MM.1S (cell line): ENCODE measurements around the gene FAM9A.

Source experiments
- DNase-seq: peaks from one replicate; pipeline ENCODE4 v3.0.0-alpha.2; 2015
- H2AFZ ChIP-seq: fragments of 300-600 bp; sonication (generic); 2 replicates; pipeline ENCODE4 v1.6.0; 2016; ENCODE audit warnings: antibody characterized with exemption, low read length
- H3F3A ChIP-seq: fragments of 300-600 bp; sonication (generic); 2 replicates; pipeline ENCODE4 v1.6.1; 2016; ENCODE audit warnings: mild to moderate bottlenecking, antibody characterized with exemption, low read length, moderate library complexity, mixed read lengths; ENCODE audit not compliant: insufficient read depth
- H3K27ac ChIP-seq: fragments of 300-600 bp; sonication (generic); 2 replicates; pipeline ENCODE4 v1.5.1; 2016; ENCODE audit warnings: mild to moderate bottlenecking, low read length
- H3K27me3 ChIP-seq: fragments of 300-600 bp; sonication (generic); replicated peaks from 2 replicates; pipeline ENCODE4 v1.6.0; 2016; ENCODE audit warnings: low read length; ENCODE audit not compliant: insufficient read depth
- H3K36me3 ChIP-seq: fragments of 300-600 bp; sonication (generic); replicated peaks from 2 replicates; pipeline ENCODE4 v1.6.1; 2016; ENCODE audit warnings: mild to moderate bottlenecking, low read length, mixed read lengths; ENCODE audit not compliant: insufficient read depth
- H3K4me1 ChIP-seq: fragments of 300-600 bp; sonication (generic); 2 replicates; pipeline ENCODE4 v1.6.1; 2016; ENCODE audit warnings: low read length, mixed read lengths
- H3K4me2 ChIP-seq: fragments of 300-600 bp; sonication (generic); 2 replicates; pipeline ENCODE4 v1.6.0; 2016; ENCODE audit warnings: low read depth, low read length
- H3K4me3 ChIP-seq: fragments of 300-600 bp; sonication (generic); 2 replicates; pipeline ENCODE4 v1.5.1; 2016; ENCODE audit warnings: low read length, mixed read lengths
- H3K79me2 ChIP-seq: fragments of 300-600 bp; sonication (generic); 2 replicates; pipeline ENCODE4 v1.6.1; 2016; ENCODE audit warnings: mixed run types, low read length, mixed read lengths
- H3K9ac ChIP-seq: fragments of 300-600 bp; sonication (generic); 2 replicates; pipeline ENCODE4 v1.6.1; 2016; ENCODE audit warnings: low read length, mixed read lengths
- H3K9me2 ChIP-seq: fragments of 300-600 bp; sonication (generic); replicated peaks from 2 replicates; pipeline ENCODE4 v1.6.1; 2016; ENCODE audit warnings: mild to moderate bottlenecking, low read length, mixed read lengths; ENCODE audit not compliant: insufficient read depth
- H3K9me3 ChIP-seq: fragments of 300-600 bp; sonication (generic); replicated peaks from 2 replicates; pipeline ENCODE4 v1.6.1; 2016; ENCODE audit warnings: mild to moderate bottlenecking, low read length, mixed read lengths; ENCODE audit not compliant: insufficient read depth
- H4K20me1 ChIP-seq: fragments of 300-600 bp; sonication (generic); 2 replicates; pipeline ENCODE4 v1.6.1; 2016; ENCODE audit warnings: mild to moderate bottlenecking, low read length, moderate library complexity, mixed read lengths; ENCODE audit not compliant: insufficient read depth
- EZH2 ChIP-seq: fragments of 300-600 bp; sonication (generic); optimal IDR thresholded peaks from 2 replicates; pipeline ENCODE3; 2017; ENCODE audit warnings: low read depth, mild to moderate bottlenecking, antibody characterized with exemption, low read length, mixed read lengths
- EZH2phosphoT487 ChIP-seq: fragments of 300-600 bp; sonication (generic); IDR thresholded peaks from 2 replicates; pipeline ENCODE4 v1.6.1; 2018; ENCODE audit warnings: antibody characterized with exemption, low read length
- TF ChIP-seq, protein P1 (sequence below): fragments of 300-600 bp; sonication (generic); IDR thresholded peaks from 2 replicates; pipeline ENCODE4 v1.5.1; 2016; ENCODE audit warnings: antibody characterized with exemption, low read length, mixed read lengths

Gene FAM9A

DNA sequence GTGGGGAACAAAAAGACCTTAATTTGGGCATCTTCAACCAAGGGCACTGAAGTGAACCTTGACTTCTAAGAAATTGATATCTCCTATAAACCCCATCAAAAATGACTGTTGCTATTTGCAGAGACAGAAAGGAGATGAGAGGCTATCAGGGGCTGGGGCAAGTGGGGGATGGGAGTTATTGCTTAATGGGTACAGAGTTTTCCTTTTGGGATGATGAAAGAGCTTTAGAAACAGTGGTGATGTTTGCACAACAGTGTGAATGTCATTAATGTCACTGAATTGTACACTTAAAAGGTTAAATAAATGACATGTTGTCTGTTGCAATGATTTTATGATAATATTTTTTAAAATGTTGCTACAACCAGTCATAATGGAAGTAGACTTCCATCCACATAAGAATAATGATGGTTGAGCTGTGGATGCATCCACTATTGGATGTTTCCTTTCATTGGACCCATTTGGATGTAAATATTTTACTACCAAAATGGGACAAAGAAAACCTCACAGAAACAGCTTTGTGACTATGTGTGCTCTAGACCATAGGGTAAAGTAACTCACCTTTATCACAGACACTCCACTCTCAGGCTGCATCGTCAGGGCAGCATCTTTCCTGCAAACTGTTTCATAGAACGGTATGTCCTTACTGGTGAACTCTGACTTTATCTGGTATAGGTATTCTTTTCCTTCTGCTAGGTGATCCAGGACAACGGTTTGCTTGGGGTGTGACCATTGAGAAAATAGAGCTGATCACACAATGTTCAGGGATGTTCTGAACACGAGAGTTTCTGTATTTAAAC lies 31.6 kb upstream of the FAM9A start:
- Histone ChIP-seq H3F3A (no peaks in the 10 kb centered on the region), H3K27ac (no peak overlapping the region), H3K79me2 (no peaks in the 10 kb centered on the region), H3K9ac (no peak overlapping the region), H3K4me3 (no peak overlapping the region), H3K36me3 (no peaks in the 10 kb centered on the region), H3K9me3 (no peaks in the 10 kb centered on the region), H3K4me2 (no peak overlapping the region), H4K20me1 (no peaks in the 10 kb centered on the region), H3K4me1 (no peaks in the 10 kb centered on the region), H2AFZ (no peak overlapping the region), H3K27me3 (no peaks in the 10 kb centered on the region), H3K9me2 (no peaks in the 10 kb centered on the region)
- DNase-seq, result no peak
- no peak for TF ChIP-seq EZH2
- TF ChIP-seq EZH2phosphoT487, result no peak
- TF ChIP-seq, protein P1, sequence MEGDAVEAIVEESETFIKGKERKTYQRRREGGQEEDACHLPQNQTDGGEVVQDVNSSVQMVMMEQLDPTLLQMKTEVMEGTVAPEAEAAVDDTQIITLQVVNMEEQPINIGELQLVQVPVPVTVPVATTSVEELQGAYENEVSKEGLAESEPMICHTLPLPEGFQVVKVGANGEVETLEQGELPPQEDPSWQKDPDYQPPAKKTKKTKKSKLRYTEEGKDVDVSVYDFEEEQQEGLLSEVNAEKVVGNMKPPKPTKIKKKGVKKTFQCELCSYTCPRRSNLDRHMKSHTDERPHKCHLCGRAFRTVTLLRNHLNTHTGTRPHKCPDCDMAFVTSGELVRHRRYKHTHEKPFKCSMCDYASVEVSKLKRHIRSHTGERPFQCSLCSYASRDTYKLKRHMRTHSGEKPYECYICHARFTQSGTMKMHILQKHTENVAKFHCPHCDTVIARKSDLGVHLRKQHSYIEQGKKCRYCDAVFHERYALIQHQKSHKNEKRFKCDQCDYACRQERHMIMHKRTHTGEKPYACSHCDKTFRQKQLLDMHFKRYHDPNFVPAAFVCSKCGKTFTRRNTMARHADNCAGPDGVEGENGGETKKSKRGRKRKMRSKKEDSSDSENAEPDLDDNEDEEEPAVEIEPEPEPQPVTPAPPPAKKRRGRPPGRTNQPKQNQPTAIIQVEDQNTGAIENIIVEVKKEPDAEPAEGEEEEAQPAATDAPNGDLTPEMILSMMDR, result no peak

DNA sequence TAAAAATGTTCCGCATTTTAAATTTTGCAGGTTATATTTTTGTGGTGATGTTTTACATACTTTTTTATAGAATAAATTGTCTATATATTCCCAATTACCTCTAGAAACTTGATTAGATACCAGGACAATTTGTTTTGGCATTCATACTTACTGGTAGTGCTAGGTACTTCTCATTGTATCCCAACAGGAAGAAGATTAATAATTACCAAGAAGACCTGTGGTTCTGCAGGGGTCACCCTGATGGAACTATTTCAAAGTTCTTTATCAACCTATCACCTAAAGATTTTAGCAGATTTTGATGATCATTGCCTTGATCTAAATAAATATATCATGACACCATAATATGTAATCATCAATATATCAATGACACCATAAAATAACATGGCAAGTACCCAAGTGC lies 22.5 kb upstream of the FAM9A start:
- Histone ChIP-seq H3K36me3 (no peaks in the 10 kb centered on the region), H3K9me2 (no peaks in the 10 kb centered on the region), H4K20me1 (no peaks in the 10 kb centered on the region), H3K4me2 (no peak overlapping the region), H2AFZ (no peak overlapping the region), H3K4me1 (no peaks in the 10 kb centered on the region), H3K79me2 (no peaks in the 10 kb centered on the region), H3K9ac (no peak overlapping the region), H3K4me3 (no peak overlapping the region), H3K27me3 (no peaks in the 10 kb centered on the region), H3K9me3 (no peaks in the 10 kb centered on the region), H3F3A (no peaks in the 10 kb centered on the region), H3K27ac (no peak overlapping the region)
- no peak for TF ChIP-seq EZH2phosphoT487
- TF ChIP-seq, protein P1, result no peak
- no peak for TF ChIP-seq EZH2
- DNase-seq, result no peak

DNA sequence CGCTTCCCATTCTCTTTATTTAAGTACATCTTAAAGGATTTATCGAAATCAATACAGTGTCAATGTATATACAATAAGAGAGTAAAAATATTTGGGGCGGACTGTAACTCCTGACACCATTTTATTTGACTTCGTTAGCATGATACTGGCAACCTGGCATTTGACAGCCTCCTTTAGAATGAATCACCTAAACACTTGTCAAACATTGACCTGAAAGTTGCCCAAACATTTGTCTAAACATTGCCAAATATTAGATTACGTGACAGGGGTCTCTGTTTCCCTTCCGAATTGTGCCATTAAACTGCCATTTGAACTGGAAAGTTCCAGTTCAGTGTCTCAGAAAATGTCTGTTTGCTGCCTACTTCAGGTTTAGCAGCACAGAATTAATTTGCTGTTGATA lies 20.8 kb upstream of the FAM9A start:
- H3K4me1 ChIP-seq, result no peaks in the 10 kb centered on the region
- no peak overlapping the region for H3K9ac ChIP-seq
- no peaks in the 10 kb centered on the region for H3K27me3 ChIP-seq
- H2AFZ ChIP-seq, result no peak overlapping the region
- no peaks in the 10 kb centered on the region for H3F3A ChIP-seq
- no peak overlapping the region for H3K4me3 ChIP-seq
- no peak for DNase-seq
- H3K36me3 ChIP-seq, result no peaks in the 10 kb centered on the region
- no peaks in the 10 kb centered on the region for H3K79me2 ChIP-seq
- TF ChIP-seq EZH2phosphoT487 (no peak), EZH2 (no peak)
- TF ChIP-seq, protein P1, result no peak
- H3K9me2 ChIP-seq, result no peaks in the 10 kb centered on the region
- no peaks in the 10 kb centered on the region for H4K20me1 ChIP-seq
- no peak overlapping the region for H3K27ac ChIP-seq
- H3K9me3 ChIP-seq, result no peaks in the 10 kb centered on the region
- H3K4me2 ChIP-seq, result no peak overlapping the region
